ENCODE results near the gene GSK3B.

Gene GSK3B

DNA sequence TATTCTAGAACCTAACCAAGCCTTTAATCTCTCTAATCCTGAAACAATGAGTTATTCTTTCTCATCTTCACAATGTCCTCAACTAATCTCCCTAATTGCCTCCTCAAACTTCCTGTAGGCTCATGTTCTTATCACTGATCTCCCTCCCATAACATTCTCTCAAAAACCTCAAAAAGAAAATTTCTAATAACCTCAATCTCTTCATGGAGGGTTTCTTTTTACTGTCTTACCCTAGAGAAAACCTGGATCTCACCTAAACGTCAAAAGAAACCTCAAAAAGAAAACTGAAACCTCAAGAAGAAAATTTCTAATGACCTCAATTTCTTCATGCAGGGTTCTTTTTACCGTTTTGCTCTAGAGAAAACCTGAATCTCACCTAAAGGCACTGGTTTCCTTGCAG is 150.2 kb downstream of the GSK3B start:
- H3K9ac ChIP-seq (ENCODE audit: low read depth, low read length), result no peak overlapping the region
- ATAC-seq (ENCODE audit: insufficient read depth, low read depth), result peak; percentile 17; the same call in 1 of the 3 replicates
- no peak overlapping the region for H3K4me2 ChIP-seq (ENCODE audit: insufficient read depth, low read length)
- H3K9me3 ChIP-seq (ENCODE audit: insufficient read depth, low read length, severe bottlenecking), result no peaks in the 10 kb centered on the region
- H3K27me3 ChIP-seq (ENCODE audit: insufficient read depth, low read length, poor library complexity), result no peaks in the 10 kb centered on the region
- TF ChIP-seq EZH2 (IDR thresholded peaks at IDR 0.05; ENCODE audit: borderline replicate concordance, low read depth, low read length, severe bottlenecking), result no peak
- TF ChIP-seq, protein P1, sequence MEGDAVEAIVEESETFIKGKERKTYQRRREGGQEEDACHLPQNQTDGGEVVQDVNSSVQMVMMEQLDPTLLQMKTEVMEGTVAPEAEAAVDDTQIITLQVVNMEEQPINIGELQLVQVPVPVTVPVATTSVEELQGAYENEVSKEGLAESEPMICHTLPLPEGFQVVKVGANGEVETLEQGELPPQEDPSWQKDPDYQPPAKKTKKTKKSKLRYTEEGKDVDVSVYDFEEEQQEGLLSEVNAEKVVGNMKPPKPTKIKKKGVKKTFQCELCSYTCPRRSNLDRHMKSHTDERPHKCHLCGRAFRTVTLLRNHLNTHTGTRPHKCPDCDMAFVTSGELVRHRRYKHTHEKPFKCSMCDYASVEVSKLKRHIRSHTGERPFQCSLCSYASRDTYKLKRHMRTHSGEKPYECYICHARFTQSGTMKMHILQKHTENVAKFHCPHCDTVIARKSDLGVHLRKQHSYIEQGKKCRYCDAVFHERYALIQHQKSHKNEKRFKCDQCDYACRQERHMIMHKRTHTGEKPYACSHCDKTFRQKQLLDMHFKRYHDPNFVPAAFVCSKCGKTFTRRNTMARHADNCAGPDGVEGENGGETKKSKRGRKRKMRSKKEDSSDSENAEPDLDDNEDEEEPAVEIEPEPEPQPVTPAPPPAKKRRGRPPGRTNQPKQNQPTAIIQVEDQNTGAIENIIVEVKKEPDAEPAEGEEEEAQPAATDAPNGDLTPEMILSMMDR (IDR thresholded peaks at IDR 0.05; ENCODE audit: borderline replicate concordance, extremely low read depth, low read length, poor library complexity, severe bottlenecking), result no peak
- no peak overlapping the region for H2AFZ ChIP-seq (ENCODE audit: low read depth, low read length)
- no peak overlapping the region for H3K4me3 ChIP-seq (ENCODE audit: low read depth in 1 of 2, low read length in 2 of 2)
- peaks cover 7% of the 10 kb centered on the region; the same call in 1 of the 2 replicates for H3K4me1 ChIP-seq (ENCODE audit: insufficient read depth, low read length)
- peaks cover 28% of the 10 kb centered on the region for H4K20me1 ChIP-seq (ENCODE audit: insufficient read depth, low read length)
- DNase-seq, result no peak
- H3K79me2 ChIP-seq (ENCODE audit: insufficient read depth, low read length), result peaks cover 73% of the 10 kb centered on the region
- peaks cover 11% of the 10 kb centered on the region; the same call in 1 of the 2 replicates for H3K36me3 ChIP-seq (ENCODE audit: insufficient read depth, low read length)
- no peak overlapping the region for H3K27ac ChIP-seq (ENCODE audit: low read length)

DNA sequence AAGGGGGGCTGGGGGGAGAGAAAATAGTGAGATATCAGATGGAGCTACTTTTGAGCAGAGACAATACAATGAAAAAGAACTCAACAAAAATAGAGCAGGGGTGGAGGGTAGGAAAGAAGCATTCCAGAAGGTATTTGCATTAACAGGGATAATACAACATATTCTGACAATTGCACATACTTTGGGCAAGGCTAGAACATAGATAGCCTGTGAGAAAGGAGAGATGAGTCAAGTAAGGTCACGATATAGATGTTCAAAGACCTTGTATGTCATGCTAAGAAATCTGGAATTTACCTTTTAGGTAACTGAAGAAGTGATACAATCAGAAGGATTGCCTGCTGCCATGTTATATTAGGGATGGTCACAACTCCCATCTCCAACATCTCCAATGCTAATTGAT is 155.2 kb downstream of the GSK3B start:
- peaks cover 89% of the 10 kb centered on the region for H3K79me2 ChIP-seq (ENCODE audit: insufficient read depth, low read length)
- peaks cover 47% of the 10 kb centered on the region for H4K20me1 ChIP-seq (ENCODE audit: insufficient read depth, low read length)
- no peaks in the 10 kb centered on the region for H3K9me3 ChIP-seq (ENCODE audit: insufficient read depth, low read length, severe bottlenecking)
- H3K36me3 ChIP-seq (ENCODE audit: insufficient read depth, low read length), result peaks cover 8% of the 10 kb centered on the region; the same call in 1 of the 2 replicates
- TF ChIP-seq EZH2 (IDR thresholded peaks at IDR 0.05; ENCODE audit: borderline replicate concordance, low read depth, low read length, severe bottlenecking), result no peak
- TF ChIP-seq, protein P1 (IDR thresholded peaks at IDR 0.05; ENCODE audit: borderline replicate concordance, extremely low read depth, low read length, poor library complexity, severe bottlenecking), result no peak
- H3K27me3 ChIP-seq (ENCODE audit: insufficient read depth, low read length, poor library complexity), result no peaks in the 10 kb centered on the region
- no peak overlapping the region for H2AFZ ChIP-seq (ENCODE audit: low read depth, low read length)
- no peak for DNase-seq
- H3K27ac ChIP-seq (ENCODE audit: low read length), result no peak overlapping the region
- no peak for ATAC-seq (ENCODE audit: insufficient read depth, low read depth)
- no peak overlapping the region for H3K9ac ChIP-seq (ENCODE audit: low read depth, low read length)
- peaks cover 15% of the 10 kb centered on the region for H3K4me1 ChIP-seq (ENCODE audit: insufficient read depth, low read length)
- H3K4me3 ChIP-seq (ENCODE audit: low read depth in 1 of 2, low read length in 2 of 2), result no peak overlapping the region
- no peak overlapping the region for H3K4me2 ChIP-seq (ENCODE audit: insufficient read depth, low read length)

DNA sequence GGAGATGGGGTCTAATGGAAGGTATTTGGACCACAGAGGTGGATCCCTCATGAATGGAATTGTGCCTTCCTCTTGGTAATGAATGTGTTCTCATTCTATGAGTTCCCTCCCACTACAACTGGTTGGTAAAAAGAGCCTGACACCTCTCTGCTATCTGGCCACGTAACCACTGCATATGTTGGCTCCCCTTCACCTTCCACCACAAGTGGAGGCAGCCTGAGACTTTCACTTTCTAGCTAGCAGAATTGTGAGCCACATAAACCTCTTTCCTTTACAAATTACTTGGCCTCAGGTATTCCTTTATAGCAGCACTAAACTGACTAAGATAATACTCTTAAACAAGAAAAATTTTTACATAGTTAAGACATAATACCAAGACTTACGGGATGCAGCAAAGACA is 157.0 kb downstream of the GSK3B start:
- Histone ChIP-seq H3K27ac (ENCODE audit: low read length) (no peak overlapping the region; the same call in 1 of the 2 replicates), H3K4me2 (ENCODE audit: insufficient read depth, low read length) (no peak overlapping the region), H3K9ac (ENCODE audit: low read depth, low read length) (no peak overlapping the region), H3K9me3 (ENCODE audit: insufficient read depth, low read length, severe bottlenecking) (no peaks in the 10 kb centered on the region), H2AFZ (ENCODE audit: low read depth, low read length) (no peak overlapping the region), H3K27me3 (ENCODE audit: insufficient read depth, low read length, poor library complexity) (no peaks in the 10 kb centered on the region), H3K4me1 (ENCODE audit: insufficient read depth, low read length) (peaks cover 15% of the 10 kb centered on the region), H3K4me3 (ENCODE audit: low read depth in 1 of 2, low read length in 2 of 2) (no peak overlapping the region), H3K36me3 (ENCODE audit: insufficient read depth, low read length) (peaks cover 6% of the 10 kb centered on the region; the same call in 1 of the 2 replicates), H3K79me2 (ENCODE audit: insufficient read depth, low read length) (peaks cover 92% of the 10 kb centered on the region), H4K20me1 (ENCODE audit: insufficient read depth, low read length) (peaks cover 56% of the 10 kb centered on the region)
- ATAC-seq (ENCODE audit: insufficient read depth, low read depth) (peak; percentile 98), DNase-seq (peak; percentile 60)
- TF ChIP-seq, protein P1 (IDR thresholded peaks at IDR 0.05; ENCODE audit: borderline replicate concordance, extremely low read depth, low read length, poor library complexity, severe bottlenecking), result no peak
- TF ChIP-seq EZH2 (IDR thresholded peaks at IDR 0.05; ENCODE audit: borderline replicate concordance, low read depth, low read length, severe bottlenecking), result no peak

All from DND-41 (cell line).